GM12892 (cell line): ENCODE data around the gene RBM45.

Source experiments
- POLR2A ChIP-seq: IDR thresholded peaks from 2 replicates; pipeline ENCODE4 v1.6.1; 2011; ENCODE audit warnings: low read depth, low read length, control low read depth
- POLR2AphosphoS5 ChIP-seq: IDR thresholded peaks from 2 replicates; pipeline ENCODE4 v1.6.1; 2011; ENCODE audit warnings: low read depth, low read length, control low read depth
- TAF1 ChIP-seq: IDR thresholded peaks from 2 replicates; pipeline ENCODE4 v1.6.1; 2011; ENCODE audit warnings: low read depth, mild to moderate bottlenecking, control low read depth, low read length, borderline replicate concordance

DNA sequence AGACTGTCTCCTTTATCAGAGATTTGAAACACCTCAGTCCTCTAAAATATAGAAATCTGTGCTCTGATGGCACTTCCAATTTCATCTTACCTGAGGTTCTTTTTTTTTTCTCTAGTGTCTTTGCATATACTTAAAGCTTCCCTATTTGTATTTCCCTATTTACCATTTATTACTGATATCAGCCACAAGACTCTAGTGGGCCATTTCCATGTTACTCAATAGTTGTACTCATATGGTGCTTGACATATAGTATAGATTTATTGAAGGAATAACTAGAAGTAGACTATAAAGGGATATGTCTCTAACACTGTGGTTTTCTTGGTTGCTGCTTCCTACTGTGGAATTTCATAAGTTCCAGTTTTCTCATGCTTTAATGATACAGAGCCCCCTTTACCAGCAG is 3.0 kb downstream of the RBM45 start:
- TF ChIP-seq POLR2A (no peak), POLR2AphosphoS5 (no peak), TAF1 (no peak)
